ENCODE measurements around the gene CRABP1.

Gene CRABP1

DNA sequence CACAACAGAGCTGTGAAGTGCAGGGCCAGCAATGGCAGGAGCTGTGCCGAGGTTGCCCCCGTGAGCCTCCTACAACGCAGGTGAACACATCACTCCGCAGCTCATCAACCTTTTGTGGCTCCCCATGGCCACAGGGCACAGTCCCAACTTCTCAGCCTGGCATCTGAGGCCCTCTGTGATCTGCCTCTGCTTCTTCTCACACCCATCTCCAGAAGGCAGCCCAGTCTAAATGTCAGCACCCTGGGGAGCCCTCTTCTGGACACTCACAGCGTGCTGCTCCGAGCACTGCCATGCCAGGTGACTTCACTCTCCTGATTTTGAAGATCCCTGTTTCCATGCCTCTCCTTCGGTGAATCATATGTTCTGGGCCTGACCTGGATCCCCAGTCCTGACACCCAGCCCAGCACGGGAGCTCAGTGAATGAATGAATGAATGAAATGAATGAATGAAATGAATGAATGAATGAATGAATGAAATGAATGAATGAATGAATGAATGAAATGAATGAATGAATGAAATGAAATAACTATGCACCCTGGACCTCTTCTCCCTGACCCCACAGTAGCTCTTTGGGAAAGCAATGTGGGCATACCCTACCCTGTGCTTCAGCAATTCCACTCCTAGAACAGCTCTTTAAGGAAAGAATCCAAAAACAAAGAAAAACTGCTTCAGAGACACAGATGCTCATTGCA lies 22.9 kb upstream of the CRABP1 start:
- no peak for DNase-seq (ENCODE audit: low read depth)

DNA sequence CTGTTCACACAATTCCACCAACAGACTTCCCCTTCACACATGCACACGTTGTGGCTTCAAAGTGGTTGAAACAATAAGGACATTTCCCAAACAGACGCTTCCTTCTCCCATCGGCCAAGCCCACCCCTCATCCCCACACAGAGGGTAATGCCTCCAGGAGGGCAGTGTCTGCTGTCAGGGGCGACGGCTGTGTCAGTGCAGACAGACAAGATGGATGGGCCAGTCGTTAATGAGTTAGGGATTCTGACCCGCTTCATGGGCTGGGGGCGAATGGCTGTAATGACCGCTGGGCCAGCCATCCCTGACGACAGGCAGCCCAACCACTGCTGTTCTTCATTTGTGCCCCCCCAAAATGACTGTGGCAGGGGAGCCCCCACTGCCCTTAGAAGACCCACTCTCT lies 20.6 kb upstream of the CRABP1 start:
- no peak for DNase-seq (ENCODE audit: low read depth)

DNA sequence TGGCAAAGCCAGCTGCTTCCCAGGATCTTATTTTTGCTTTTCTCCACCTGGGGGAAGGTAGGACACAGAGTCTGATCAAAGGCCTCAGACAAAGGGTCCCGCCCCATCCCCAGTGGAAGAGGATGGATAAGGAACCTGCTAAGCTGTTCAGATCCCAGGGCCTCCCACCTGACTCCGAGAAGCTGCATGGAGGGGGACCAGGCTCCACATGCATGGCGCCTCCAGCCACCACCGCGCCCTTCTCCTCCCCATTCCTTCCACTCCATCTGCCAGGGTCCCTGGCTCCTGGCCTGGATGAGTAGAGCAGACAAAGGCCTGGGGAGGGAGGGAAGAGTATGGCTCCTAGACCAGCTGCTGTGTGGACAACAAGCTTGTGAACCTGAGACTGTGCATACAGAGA lies 20.0 kb upstream of the CRABP1 start:
- no peak for DNase-seq (ENCODE audit: low read depth)

DNA sequence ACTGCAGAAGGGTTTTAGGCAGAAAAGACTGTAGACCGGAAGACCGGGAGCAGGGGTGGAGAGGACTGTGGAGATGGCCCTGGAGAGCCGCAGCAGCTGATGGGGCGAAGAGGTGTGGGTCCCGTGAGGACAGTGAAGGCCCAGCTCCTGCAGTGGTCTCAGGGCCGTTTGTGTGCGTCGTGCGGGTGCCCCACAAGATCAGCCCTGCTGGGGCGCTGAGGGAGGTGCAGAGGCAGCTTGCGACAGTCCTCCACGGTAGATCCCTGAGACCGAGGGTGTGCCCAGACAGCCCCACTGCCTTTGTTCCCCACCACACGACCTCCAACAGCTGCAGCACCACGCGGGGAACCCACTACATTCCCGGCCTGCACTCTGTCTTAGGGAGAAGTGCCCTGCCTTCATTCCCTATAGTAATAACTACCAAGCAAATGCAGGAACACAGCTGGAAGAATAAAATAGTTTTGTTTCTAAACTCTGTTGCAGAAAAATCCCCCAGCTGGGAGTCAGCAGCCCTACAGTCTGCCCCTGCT lies 19.0 kb upstream of the CRABP1 start:
- no peak for DNase-seq (ENCODE audit: low read depth)

DNA sequence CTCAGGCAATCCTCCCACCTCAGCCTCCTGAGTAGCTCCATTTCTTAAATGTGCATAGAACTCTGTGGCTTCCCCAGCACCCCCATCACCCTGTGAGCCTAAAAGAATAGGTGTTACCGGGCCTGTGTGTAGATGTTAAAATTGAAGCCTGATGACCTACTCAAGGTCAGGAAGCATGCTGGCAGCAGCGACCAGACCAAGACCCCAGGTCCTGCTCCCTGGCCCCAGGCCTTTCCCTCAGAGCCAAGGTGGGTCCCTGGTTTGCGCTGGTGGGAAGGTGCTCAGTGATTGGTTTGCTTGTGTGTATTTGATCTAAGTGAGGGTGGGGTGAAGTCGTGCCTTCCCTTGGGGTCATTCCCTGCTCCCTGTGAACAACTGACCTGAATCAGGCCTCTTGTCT lies 18.4 kb upstream of the CRABP1 start:
- no peak for DNase-seq (ENCODE audit: low read depth)

DNA sequence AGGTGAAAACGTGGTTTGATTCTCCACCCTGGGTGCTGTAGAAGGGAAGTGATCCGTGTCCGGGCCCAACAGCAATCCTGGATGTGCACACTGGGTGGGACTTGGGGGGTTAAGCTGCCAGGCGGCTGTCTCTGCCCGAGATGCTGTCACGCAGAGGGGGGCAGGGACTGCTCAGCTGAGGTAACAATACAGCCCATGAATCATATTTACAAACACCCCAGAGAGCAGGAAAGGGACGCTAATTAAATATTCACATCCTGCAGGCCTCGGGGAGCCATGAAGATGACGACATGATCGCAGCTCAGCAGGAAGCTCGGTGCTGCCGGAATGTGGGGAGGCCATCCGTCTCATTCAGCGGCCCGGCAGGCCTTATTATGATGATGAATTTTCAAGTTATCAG lies 17.9 kb upstream of the CRABP1 start:
- DNase-seq (ENCODE audit: low read depth): no peak

DNA sequence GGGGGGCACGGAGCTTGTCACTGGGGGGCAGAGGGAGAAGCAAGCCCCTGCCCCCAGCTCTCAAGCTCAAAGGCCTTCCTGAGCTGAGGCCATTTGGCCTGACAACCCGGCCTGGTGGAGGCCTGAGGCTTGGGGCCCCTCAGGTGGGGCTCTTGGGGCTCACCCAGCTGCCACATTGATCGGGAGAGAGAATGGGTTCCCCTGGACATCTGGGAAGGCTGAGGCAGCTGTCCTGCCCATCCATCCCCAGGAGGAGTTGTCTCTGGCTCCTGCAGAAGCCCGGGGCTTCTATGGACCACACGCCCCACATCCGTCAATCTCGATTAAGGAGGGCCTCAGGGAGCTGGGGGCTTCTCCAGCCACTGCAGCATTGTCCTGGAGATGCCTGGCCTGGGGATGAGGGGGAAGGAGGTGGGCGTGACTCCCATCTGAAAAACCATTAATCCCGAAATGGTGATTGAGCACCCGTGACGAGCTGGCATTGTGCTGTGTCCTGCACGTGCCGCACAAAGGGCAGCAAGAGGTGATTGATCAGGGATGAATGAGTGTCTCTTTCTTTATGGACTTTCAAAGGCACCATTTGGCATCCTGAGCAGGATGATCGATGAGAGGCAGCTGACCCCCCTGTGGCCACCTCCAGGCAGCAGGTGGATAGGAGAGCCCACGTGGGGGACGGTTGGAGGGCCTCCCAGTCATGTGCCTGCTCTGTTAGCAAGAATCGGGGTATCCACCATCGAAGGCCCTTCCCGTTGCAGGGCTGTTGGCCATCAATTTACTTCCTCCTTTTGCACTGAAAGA lies 17.2 kb upstream of the CRABP1 start:
- DNase-seq (ENCODE audit: low read depth): no peak

DNA sequence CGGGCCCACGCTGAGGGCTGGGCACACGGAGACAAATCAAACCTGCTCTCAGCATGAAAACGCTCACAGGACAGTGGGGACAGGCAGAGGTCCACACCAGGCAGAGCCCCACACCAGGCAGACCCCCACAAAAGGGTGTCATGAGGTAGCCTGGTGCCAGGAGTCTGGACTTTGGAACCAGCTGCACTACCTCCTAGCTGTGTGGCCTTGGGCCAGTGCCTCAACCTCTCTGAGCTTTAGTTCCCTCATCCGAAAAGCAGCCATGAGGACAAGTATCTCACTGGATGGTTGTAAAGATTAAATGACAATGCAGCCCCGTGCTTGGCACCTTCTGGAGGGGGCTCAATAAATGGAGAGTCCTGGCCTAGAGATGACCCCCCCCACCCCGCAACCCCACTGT lies 16.5 kb upstream of the CRABP1 start:
- no peak for DNase-seq (ENCODE audit: low read depth)

DNA sequence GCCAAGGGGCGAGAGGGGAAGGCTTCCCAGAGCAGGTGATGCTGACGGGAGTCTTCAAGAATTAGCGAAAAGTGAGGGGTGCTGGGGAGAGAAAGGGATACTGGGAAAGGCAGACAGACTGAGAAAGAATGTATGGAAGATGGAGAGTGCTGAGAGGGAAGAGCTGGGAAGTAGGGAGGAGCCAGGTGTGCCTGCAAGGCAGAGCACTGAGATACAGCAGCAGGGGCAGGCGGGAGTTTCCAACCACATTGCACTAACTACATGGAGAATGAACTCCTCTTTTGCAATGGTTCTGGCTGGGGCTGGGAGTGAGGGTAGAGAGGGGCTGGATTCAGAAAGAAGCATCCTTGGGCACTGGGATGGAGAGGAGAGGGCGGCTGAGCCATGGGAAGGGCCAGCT lies 16.0 kb upstream of the CRABP1 start:
- no peak for DNase-seq (ENCODE audit: low read depth)

DNA sequence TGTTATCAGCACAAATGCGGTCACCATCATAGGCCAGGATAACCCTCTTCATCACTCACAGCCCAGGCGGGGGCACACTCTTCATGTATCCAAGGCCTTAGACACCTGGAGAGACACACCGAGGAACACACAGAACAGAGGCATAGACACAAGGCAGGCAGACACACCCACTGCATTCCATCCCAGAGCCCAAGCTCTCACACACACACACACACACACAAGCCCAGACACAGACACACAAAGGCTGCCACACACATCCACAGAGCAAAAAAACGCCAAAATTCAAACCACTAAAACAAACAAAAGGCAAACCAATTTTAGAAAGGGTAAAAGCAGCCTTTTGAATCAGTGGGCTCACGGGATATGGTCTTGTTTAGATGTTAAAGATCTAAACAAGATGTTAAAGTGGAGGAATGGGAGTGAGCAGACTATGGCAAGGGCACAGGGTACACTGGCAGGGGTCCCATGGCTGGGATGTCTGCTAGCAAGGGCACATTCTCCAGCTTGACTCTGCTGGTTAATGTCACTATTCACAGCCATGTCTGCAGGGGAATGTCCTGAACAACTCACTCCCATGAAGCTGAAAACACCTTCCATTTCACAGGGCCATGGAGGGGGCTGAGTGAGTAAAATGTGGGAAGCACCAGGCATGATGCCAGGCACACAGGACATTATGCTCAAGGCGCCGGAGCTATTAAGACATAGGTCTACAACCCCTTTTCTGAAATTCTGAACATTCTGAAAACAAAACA lies 14.9 kb upstream of the CRABP1 start:
- DNase-seq (ENCODE audit: low read depth): no peak

DNA sequence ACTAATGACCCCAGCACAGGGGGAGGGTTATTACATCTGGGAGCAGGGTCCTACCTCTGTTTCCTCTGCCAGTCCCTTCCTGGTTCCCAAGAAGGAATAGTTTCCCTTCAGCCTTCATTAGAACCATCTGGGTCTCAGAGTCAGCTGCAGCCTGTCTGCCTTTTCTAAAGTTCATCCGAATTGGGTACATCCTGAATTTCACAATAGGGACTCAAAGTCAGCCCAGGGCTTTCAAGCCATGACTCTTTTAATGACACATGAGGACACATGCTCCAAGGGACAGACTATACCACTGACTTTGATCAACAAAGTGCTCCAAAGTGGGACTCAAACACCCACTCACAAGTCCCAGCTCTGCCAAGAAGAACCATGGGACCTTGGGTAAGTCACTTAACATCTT lies 12.7 kb upstream of the CRABP1 start:
- no peak for DNase-seq (ENCODE audit: low read depth)

DNA sequence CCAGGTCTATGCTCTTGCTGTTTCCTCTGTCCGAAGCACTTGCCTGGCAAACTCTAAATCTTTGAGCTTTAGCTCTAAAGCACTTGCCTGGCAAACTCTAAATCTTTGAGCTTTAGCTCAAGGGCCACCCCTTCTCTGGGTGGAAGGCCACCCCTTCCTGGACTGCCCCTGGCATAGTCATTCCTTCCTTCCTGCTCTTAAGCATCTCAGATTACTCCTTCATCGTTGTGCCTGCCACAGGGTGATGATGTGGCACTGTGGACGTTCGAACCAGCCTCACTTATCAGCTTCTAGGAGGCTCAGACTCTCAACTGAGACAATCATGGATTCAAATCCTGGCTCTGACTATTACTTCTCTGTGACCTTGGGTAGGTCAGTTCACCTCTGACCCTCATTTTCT lies 10.5 kb upstream of the CRABP1 start:
- no peak for DNase-seq (ENCODE audit: low read depth)

DNA sequence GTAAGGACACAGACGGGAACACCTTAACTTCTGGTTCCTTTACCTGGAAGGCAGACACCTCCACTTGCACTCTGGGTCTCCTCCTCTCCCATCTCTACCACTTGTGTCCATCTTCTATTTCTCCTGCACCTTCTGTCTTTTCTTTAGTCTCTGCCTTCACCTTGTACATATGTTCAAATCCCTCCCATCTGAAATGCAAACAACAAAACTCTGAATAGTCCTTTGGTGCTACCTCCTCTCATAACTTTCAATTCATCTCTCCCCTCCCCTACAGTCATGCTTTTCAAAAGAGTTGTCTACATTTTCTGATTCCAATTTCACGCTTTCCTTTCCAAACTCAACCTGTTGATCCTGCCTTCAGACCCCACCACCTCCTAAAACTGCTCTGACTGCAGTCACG lies 5.3 kb upstream of the CRABP1 start:
- DNase-seq (ENCODE audit: low read depth): no peak

DNA sequence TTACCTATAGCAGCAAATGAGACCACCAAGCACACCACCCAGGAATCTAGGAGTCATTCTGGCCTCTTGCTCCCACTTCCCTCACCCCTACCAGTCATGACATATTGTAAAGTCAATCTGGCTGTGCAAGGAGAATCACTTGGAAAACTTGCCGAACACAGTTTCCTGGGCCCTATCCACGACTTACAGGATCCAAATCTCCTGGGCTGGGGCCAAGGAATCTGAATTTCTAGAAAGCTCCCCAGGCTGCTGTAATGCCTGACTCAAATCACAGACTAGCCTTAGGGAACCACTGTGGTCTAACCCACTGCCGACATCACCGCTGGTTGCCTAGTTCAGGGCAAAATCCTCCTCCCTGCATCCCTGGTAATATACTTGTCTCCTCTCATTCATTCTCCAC lies 4.2 kb upstream of the CRABP1 start:
- no peak for DNase-seq (ENCODE audit: low read depth)

DNA sequence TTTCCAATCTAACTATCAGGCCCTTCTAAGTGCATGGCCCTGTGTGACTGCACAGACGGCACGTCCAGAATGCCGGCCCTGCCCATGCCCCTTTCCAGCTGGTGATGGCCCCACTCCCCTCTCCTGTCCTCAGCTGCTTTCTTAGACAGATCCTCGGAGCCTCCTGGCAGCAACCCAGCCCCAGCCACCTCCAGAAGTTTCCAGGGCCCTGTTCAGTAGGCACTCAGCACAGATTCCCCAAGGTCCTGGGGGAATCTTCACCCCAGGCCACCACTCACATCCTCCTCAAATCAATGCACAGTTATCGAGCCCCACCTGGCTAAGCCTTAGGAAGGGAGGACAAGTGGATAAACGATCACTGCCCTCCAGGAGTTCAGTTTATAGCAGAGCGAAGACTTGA lies 1.4 kb upstream of the CRABP1 start:
- DNase-seq (ENCODE audit: low read depth): no peak

DNA sequence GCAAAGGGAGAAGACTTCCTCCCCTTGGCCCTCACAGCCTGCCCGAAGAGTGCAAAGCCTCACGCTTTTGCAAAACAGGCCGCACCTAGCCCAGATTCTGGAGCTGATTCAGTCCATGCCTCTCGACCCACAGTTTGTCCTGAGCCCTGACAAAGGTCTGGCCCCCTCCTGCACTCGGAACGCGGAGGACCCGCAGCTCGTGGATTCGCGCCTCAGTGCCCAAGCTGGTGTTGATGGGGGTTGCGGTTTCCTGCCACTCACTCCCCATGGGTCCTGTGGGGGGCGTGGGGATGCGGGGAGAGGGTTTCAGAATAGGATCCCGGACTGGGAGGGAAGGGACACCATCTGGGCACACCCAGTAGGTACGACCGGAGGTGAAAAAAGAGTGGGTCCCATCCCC lies 594 bp upstream of the CRABP1 start:
- DNase-seq (ENCODE audit: low read depth): no peak

DNA sequence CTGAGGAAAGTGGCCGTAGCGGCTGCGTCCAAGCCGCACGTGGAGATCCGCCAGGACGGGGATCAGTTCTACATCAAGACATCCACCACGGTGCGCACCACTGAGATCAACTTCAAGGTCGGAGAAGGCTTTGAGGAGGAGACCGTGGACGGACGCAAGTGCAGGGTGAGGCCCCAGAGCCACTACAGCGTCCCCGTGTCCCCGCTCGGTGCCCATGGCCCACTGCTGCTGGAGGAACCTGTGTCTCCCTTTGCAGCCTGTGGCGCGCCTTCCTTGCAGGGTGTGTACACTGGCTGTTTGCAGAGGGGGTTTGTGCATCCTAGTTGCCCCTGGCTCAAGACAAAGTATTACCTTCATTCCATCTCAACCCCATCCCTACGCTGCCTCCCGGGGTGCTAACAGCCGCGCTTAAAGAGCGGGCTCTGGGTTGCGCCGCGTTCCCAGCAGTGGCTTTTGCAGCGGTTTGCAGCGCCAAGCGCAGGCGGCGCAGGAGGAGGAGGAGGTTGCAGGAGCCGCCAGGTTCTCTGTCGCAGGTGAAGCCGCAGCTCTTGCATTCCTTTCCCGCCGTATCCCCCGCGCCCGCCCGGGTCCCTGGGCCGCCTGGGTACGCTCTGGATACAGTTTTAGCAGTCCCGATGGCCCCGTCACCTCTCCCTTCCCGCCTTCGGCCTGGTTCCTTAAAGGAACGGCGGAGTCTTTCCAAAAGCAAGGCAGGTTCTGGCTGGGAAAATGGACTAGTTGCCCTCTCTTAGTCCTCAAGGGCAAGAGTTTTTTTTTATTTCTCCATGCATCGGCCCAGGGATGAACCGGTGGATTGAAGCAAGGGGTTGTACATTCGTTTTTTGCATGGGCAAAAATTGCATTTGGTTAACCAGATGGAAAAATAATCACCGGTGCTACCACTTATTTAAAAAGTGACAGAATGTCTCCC lies 1.2 kb downstream of the CRABP1 start:
- no peak for DNase-seq (ENCODE audit: low read depth)

DNA sequence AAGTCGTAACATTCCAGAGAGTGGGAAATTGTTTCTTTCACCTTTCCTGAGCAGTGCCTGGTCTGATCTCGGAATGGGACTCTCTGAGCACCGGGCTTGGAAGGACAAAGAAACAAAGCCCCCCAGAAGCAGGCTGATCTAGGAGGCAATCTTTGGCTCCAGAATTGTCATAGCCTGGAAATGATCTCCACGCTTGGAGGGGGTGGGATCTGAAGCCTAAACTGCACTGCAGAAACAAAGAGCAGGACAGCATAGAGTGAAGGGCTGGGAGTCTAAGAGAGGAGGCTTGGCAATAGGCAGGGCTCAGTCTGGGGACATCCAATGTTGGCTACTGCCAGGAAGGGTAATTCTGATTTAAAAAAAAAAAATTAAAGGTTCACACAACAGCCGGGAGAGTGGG lies 1.9 kb downstream of the CRABP1 start:
- no peak for DNase-seq (ENCODE audit: low read depth)

DNA sequence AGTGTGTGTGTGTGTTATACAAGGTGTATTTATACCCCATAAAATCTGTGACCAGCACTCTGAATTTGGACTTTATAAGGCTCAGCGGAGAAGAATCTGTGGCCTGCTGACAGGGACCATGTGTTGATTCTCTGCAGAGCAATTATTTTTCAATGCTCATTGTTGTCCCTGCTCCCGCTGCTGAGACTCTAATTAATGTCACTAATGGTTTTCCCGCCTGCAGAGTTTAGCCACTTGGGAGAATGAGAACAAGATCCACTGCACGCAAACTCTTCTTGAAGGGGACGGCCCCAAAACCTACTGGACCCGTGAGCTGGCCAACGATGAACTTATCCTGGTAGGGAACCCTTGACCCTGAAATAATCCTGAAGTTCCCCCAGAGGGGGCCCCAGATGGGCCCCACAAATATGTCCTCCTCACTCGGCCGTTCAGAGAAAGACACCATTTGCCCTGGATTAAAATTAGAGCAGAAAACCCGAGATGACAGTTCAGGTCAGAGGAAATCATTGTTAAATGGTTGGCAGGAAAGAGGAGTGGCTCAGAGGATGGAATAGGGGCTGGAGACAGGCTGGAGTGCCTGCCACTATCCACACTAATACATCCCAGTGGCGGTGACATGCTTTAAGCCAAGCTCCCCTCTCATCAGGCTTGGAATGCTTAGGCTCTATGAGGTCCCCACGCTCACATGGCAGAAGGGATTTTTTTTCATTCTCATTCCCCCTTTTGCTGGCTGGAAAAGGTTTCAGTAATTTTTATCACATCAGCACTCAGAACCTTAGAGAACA lies 3.3 kb downstream of the CRABP1 start:
- DNase-seq (ENCODE audit: low read depth): no peak

DNA sequence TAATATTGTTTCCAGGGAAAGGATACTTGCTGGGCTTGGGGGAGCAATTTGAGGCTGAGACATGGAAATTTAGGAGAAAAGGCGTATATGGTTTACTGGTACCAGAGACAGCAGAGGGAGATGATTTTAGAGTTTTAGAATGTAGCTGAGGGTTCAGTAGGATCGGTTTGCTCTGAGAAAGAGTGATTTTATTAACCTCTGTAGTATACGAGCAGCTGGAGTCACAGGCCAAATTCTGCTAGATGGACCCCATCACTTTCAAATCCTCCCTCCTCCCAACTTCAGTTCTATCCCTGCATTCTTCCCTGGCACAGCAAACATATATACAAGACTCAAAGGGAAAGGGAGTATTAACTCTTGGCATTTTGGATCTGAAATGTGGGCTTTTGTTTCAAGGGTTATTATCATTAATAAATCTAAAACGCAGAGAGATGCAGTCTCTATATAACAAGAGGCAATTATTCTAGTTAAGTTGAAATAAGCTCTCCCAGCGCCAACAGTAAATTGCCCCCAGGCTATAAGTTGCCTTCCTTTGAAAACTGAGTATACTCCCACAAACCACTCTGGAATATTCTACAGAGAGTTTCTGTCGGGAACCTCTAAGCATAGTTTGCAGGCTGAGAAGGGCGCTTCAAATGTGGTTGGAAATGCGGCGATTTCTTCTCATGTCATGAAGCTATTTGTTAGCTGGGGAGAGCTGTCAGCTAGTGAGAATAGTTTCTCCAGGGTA lies 5.4 kb downstream of the CRABP1 start:
- no peak for DNase-seq (ENCODE audit: low read depth)

All from activated T-helper 9 cell treated with anti-CD3 and anti-CD28 coated beads, Interleukin-2, amount 50 U/mL, for 16 hours (primary cell).